Hepatocyte (in vitro differentiated cells): ENCODE measurements around the gene TUFM.

Experiments
- EZH2 ChIP-seq: fragments of 200-600 bp; sonication (generic); IDR thresholded peaks from 2 replicates; pipeline ENCODE4 v1.6.1; 2016; ENCODE audit warnings: antibody characterized with exemption, mild to moderate bottlenecking, borderline replicate concordance
- TF ChIP-seq, protein P1 (sequence below): fragments of 200-600 bp; sonication (generic); IDR thresholded peaks from 2 replicates; pipeline ENCODE4 v1.5.1; 2016; ENCODE audit warnings: antibody characterized with exemption, mild to moderate bottlenecking; ENCODE audit not compliant: poor library complexity

DNA sequence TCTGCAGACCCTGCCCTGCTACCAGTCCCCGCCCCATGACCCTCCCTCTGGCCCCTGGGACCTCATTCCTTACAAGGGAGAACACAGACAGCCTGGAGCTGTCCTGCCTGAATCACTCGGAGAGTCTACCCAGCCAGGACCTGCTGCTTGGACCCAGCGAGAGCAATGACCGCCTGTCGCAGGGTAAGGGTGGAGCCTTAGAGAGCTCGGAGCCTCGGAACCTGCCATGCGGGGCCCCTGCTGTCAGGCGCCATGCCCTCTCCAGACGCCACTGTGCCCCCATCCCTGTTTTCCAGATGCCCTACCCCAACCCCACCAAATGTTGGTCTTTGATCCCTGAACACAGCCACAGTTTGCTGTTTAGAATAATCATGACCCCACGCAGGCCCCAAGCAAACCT lies 23.1 kb upstream of the TUFM start:
- TF ChIP-seq, protein P1, sequence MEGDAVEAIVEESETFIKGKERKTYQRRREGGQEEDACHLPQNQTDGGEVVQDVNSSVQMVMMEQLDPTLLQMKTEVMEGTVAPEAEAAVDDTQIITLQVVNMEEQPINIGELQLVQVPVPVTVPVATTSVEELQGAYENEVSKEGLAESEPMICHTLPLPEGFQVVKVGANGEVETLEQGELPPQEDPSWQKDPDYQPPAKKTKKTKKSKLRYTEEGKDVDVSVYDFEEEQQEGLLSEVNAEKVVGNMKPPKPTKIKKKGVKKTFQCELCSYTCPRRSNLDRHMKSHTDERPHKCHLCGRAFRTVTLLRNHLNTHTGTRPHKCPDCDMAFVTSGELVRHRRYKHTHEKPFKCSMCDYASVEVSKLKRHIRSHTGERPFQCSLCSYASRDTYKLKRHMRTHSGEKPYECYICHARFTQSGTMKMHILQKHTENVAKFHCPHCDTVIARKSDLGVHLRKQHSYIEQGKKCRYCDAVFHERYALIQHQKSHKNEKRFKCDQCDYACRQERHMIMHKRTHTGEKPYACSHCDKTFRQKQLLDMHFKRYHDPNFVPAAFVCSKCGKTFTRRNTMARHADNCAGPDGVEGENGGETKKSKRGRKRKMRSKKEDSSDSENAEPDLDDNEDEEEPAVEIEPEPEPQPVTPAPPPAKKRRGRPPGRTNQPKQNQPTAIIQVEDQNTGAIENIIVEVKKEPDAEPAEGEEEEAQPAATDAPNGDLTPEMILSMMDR: no peak
- TF ChIP-seq EZH2: no peak
